SU-DHL-6 (cell line): ENCODE measurements around the gene IGIP.

Experiments used
- EZH2phosphoT487 ChIP-seq: fragments of 200-600 bp; sonication (generic), shearing (Covaris generic); conservative IDR thresholded peaks from 2 replicates; pipeline ENCODE4 v1.6.1; 2018; ENCODE audit warnings: mild to moderate bottlenecking, antibody characterized with exemption, low read length, moderate library complexity, mixed read lengths
- TF ChIP-seq, protein P1 (sequence below): fragments of 200-600 bp; sonication (generic); IDR thresholded peaks from one replicate; pipeline ENCODE4 v1.5.1; 2017; ENCODE audit warnings: antibody characterized with exemption, mild to moderate bottlenecking, low read length, moderate library complexity; ENCODE audit not compliant: insufficient read depth, poor library complexity, severe bottlenecking

DNA sequence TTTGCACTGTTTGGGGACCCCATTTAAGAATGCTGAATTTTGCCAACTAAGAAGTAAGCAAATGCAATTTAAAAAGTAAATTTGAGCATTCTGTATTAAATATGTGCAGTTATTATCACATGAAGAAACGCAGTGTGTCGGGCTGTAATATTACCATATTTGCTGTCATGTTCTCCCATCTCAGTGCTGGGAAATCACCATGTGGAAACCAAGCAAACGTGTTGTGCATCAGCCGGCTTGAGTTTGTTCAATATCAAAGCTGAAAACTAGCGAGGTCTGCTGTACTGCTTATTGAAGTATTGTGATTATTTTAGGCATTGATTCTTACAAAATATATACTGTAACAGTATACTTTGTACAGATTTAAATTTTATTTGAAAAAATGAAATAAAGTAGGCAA lies 2.6 kb downstream of the IGIP start:
- TF ChIP-seq, protein P1, sequence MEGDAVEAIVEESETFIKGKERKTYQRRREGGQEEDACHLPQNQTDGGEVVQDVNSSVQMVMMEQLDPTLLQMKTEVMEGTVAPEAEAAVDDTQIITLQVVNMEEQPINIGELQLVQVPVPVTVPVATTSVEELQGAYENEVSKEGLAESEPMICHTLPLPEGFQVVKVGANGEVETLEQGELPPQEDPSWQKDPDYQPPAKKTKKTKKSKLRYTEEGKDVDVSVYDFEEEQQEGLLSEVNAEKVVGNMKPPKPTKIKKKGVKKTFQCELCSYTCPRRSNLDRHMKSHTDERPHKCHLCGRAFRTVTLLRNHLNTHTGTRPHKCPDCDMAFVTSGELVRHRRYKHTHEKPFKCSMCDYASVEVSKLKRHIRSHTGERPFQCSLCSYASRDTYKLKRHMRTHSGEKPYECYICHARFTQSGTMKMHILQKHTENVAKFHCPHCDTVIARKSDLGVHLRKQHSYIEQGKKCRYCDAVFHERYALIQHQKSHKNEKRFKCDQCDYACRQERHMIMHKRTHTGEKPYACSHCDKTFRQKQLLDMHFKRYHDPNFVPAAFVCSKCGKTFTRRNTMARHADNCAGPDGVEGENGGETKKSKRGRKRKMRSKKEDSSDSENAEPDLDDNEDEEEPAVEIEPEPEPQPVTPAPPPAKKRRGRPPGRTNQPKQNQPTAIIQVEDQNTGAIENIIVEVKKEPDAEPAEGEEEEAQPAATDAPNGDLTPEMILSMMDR: no peak
- TF ChIP-seq EZH2phosphoT487: no peak
